Glutamatergic neuron (in vitro differentiated cells): ENCODE data around the gene HBQ1. TPM values are rescaled to one million over a fixed set of nuclear protein-coding genes. Genes with fewer than 3 reads are reported as not detected.
A peak's percentile ranks its signal among the peaks of the same experiment; 100 is the strongest.
"Not testable (repeated sequence)": the region's sequence is repeated elsewhere in the genome, so short reads cannot be mapped to it uniquely, and the experiment has no call there.

Source experiments
- DNase-seq: peaks from one replicate; pipeline ENCODE4 v3.0.0; 2022
- H3K27ac Mint-ChIP-seq: one replicate; pipeline ENCODE4 v1.8.0; 2020; ENCODE audit warnings: mild to moderate bottlenecking, mixed read lengths, inconsistent platforms; ENCODE audit not compliant: unreplicated experiment
- H3K27me3 Mint-ChIP-seq: one replicate; pipeline ENCODE4 v1.8.0; 2020; ENCODE audit warnings: mild to moderate bottlenecking, moderate library complexity, mixed read lengths, inconsistent platforms; ENCODE audit not compliant: unreplicated experiment
- H3K36me3 Mint-ChIP-seq: one replicate; pipeline ENCODE4 v1.8.0; 2020; ENCODE audit warnings: mild to moderate bottlenecking, mixed read lengths, inconsistent platforms; ENCODE audit not compliant: unreplicated experiment
- H3K4me1 Mint-ChIP-seq: one replicate; pipeline ENCODE4 v1.8.0; 2020; ENCODE audit warnings: mild to moderate bottlenecking, low read depth, mixed read lengths, inconsistent platforms; ENCODE audit not compliant: unreplicated experiment
- H3K4me3 Mint-ChIP-seq: one replicate; pipeline ENCODE4 v1.8.0; 2020; ENCODE audit warnings: mild to moderate bottlenecking, mixed read lengths, inconsistent platforms; ENCODE audit not compliant: unreplicated experiment
- H3K9me3 Mint-ChIP-seq: one replicate; pipeline ENCODE4 v1.8.0; 2020; ENCODE audit warnings: mild to moderate bottlenecking, moderate library complexity, mixed read lengths, inconsistent platforms; ENCODE audit not compliant: unreplicated experiment
- CTCF ChIP-seq: fragments of 200-600 bp; sonication (generic); IDR thresholded peaks from one replicate; pipeline ENCODE4 v1.5.0; 2021; ENCODE audit not compliant: partially characterized antibody, unreplicated experiment
- total RNA-seq: library from RNA; stranded (reverse); fragmentation: NEBNext Ultra II Directional; extraction: Animal tissue kit (Norgen Biotek cat#: 25700); gene quantifications from one replicate; pipeline ENCODE4 v1.2.1, GENCODE V29; 2021; ENCODE audit not compliant: unreplicated experiment

Gene HBQ1
- total RNA-seq, 1 donor from 2014 or later, result 1.5 TPM

- Mint-ChIP-seq H3K27me3 (peaks cover 15% of the 10 kb centered on the region), H3K27ac (peak overlapping the region; percentile 82), H3K4me1 (peaks cover 5% of the 10 kb centered on the region), H3K9me3 (peaks cover 7% of the 10 kb centered on the region), H3K36me3 (peaks cover 5% of the 10 kb centered on the region), H3K4me3 (peak overlapping the region; percentile 79)
- TF ChIP-seq CTCF, result no peak
- DNase-seq, result peak; percentile 65
These were observed 13.7 kb upstream of the HBQ1 start for GRCh38 chr16:166375-167121.

GRCh38 chr16:167122-167690 is 13.1 kb upstream of the HBQ1 start:
- Mint-ChIP-seq H3K9me3 (peaks cover 7% of the 10 kb centered on the region), H3K4me3 (peak overlapping the region; percentile 79), H3K4me1 (peaks cover 5% of the 10 kb centered on the region), H3K27me3 (peaks cover 18% of the 10 kb centered on the region), H3K36me3 (peaks cover 3% of the 10 kb centered on the region), H3K27ac (peak overlapping the region; percentile 82)
- DNase-seq, result no peak
- no peak for TF ChIP-seq CTCF

- H3K27ac Mint-ChIP-seq, result no peak overlapping the region
- H3K9me3 Mint-ChIP-seq, result peaks cover 7% of the 10 kb centered on the region
- peaks cover 5% of the 10 kb centered on the region for H3K4me1 Mint-ChIP-seq
- H3K27me3 Mint-ChIP-seq, result peaks cover 18% of the 10 kb centered on the region
- H3K4me3 Mint-ChIP-seq, result no peak overlapping the region
- no peaks in the 10 kb centered on the region for H3K36me3 Mint-ChIP-seq
- no peak for TF ChIP-seq CTCF
- DNase-seq, result no peak
These were observed 11.8 kb upstream of the HBQ1 start for GRCh38 chr16:168424-168823.

GRCh38 chr16:169014-169413 is 11.2 kb upstream of the HBQ1 start:
- no peak for TF ChIP-seq CTCF
- no peak overlapping the region for H3K4me3 Mint-ChIP-seq
- no peak overlapping the region for H3K27ac Mint-ChIP-seq
- DNase-seq, result no peak
- H3K27me3 Mint-ChIP-seq, result peaks cover 18% of the 10 kb centered on the region
- peaks cover 5% of the 10 kb centered on the region for H3K4me1 Mint-ChIP-seq
- H3K36me3 Mint-ChIP-seq, result no peaks in the 10 kb centered on the region
- H3K9me3 Mint-ChIP-seq, result peaks cover 7% of the 10 kb centered on the region

GRCh38 chr16:170088-170507 is 10.2 kb upstream of the HBQ1 start:
- DNase-seq, H3K27ac Mint-ChIP-seq, H3K36me3 Mint-ChIP-seq, H3K4me3 Mint-ChIP-seq, H3K4me1 Mint-ChIP-seq: not testable (repeated sequence)
- peaks cover 26% of the 10 kb centered on the region for H3K27me3 Mint-ChIP-seq
- peaks cover 11% of the 10 kb centered on the region for H3K9me3 Mint-ChIP-seq
